GM12892 (cell line): ENCODE measurements around the gene CHTF18.

Experiments
- POLR2A ChIP-seq: IDR thresholded peaks from 2 replicates; pipeline ENCODE4 v1.6.1; 2011; ENCODE audit warnings: low read depth, low read length, control low read depth
- POLR2AphosphoS5 ChIP-seq: IDR thresholded peaks from 2 replicates; pipeline ENCODE4 v1.6.1; 2011; ENCODE audit warnings: low read depth, low read length, control low read depth
- TAF1 ChIP-seq: IDR thresholded peaks from 2 replicates; pipeline ENCODE4 v1.6.1; 2011; ENCODE audit warnings: low read depth, mild to moderate bottlenecking, control low read depth, low read length, borderline replicate concordance

DNA sequence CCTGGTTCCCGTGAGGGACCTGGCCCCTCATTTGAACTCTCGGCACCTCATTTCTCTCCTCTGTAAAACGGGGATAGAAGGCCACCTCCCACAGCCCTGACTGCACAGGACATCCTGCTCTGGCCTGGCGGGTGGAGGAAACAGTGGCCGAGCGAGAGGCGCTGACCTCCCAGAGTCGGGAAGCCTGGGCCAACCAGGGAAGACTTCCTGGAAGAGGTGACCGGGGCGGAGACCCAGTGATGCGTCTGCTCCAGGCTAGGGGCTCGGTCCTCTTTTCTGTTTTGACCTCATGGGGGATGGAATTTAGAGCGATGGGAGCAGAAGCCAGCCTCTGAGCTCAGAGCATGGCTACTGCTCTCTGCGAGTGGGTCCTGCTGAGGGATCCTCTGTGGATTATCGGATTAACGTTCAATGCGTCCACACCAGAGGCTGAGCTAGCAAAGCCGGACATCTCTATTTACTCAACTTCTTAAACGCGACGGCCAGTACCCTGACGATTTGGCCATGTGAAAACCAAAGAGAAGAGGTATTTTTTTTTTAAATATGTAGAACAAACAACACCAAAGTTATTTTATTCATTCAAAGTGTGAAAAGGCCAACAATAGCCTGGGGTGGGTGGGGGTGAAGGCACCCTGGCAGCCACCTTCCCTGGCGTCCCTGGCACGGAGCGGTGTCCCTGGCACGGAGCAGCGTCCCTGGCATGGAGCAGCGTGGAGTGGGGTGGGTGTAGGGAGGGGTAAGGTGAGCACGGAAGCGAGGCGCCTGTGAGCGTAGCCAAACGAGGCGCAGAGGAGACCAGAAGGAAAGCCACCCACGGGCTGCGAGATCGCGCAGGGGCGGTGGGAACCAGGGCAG is 37.0 kb upstream of the CHTF18 start:
- TF ChIP-seq POLR2A (no peak), POLR2AphosphoS5 (no peak), TAF1 (no peak)
